K562 (cell line): ENCODE results near the gene TLR3. TPM values are rescaled to one million over a fixed set of nuclear protein-coding genes. Genes with fewer than 3 reads are reported as not detected.
A peak's percentile ranks its signal among the peaks of the same experiment; 100 is the strongest.

ENCODE experiments used
- ATAC-seq: fragments of 200-7000 bp; cut with Tn5 transposase; 3 replicates; pipeline ENCODE4 v1.9.1; 2020; ENCODE audit warnings: moderate library complexity
- BruUV-seq: library from RNA; stranded (reverse); fragments of 400-500 nt; replicated peaks from 2 replicates; lab custom pipeline; 2021; lab: Mats Ljungman, UMichigan
- CTCF ChIA-PET: fragments of 300-600 bp; formaldehyde crosslinking; extraction: SDS; loops from one replicate; lab custom pipeline; 2021; ENCODE audit warnings: low intra/inter-chr PET ratio; lab: Yijun Ruan, JAX
- POLR2A ChIA-PET: fragments of 300-600, 350-650 bp; sonication (Branson Sonifier 250); formaldehyde crosslinking; extraction: SDS; loops from one replicate; lab custom pipeline; 2021; ENCODE audit warnings: antibody characterized with exemption, inconsistent platforms; lab: Yijun Ruan, JAX
- DNase-seq, 4 experiments: peaks; one replicate each; pipeline versions ENCODE4 v3.0.0 to v3.0.0-alpha.2; 2011 to 2018; ENCODE audit warnings: low spot score in 3 of 4, mixed read lengths in 3 of 4; ENCODE audit errors: extremely low read depth in 1 of 4
- FAIRE-seq: peaks from 2 replicates; lab custom pipeline; 2011; peaks lifted over from hg19 to GRCh38; lab: Jason Lieb, UNC
- H2AFZ ChIP-seq: 2 replicates; pipeline ENCODE4 v1.6.0; 2011; ENCODE audit warnings: low read depth, low read length, control low read depth, inconsistent platforms
- H3K27ac ChIP-seq: fragments of 200-600 bp; 3 replicates; pipeline ENCODE4 v1.8.0; 2011; ENCODE audit warnings: low read depth, mild to moderate bottlenecking, control low read depth, inconsistent platforms, low read length, moderate library complexity, mixed read lengths; ENCODE audit errors: extremely low read depth
- H3K27me3 ChIP-seq, 2 experiments: fragments of 300-600 bp in 1 of 2; 2 replicates in 1 of 2; 3 replicates in 1 of 2; pipeline versions ENCODE4 v1.6.0 to v1.8.0; 2011; ENCODE audit warnings: inconsistent platforms in 2 of 2, low read length in 2 of 2, mild to moderate bottlenecking in 1 of 2, mixed read lengths in 1 of 2, moderate library complexity in 1 of 2; ENCODE audit not compliant: control insufficient read depth in 2 of 2, insufficient read depth in 2 of 2
- H3K36me3 ChIP-seq: fragments of 300-600 bp; 3 replicates; pipeline ENCODE4 v1.8.0; 2011; ENCODE audit warnings: mild to moderate bottlenecking, low read length, inconsistent platforms; ENCODE audit not compliant: control insufficient read depth, insufficient read depth
- H3K4me1 ChIP-seq, 2 experiments: fragments of 200-600 bp in 1 of 2; replicated peaks in 1 of 2; 2 replicates in 1 of 2; 3 replicates in 1 of 2; pipeline versions ENCODE4 v1.5.1 to v1.8.0; 2011; ENCODE audit warnings: inconsistent platforms in 2 of 2, low read length in 2 of 2, mild to moderate bottlenecking in 1 of 2, mixed read lengths in 1 of 2, moderate library complexity in 1 of 2; ENCODE audit not compliant: control insufficient read depth in 2 of 2, insufficient read depth in 2 of 2
- H3K4me2 ChIP-seq: 2 replicates; pipeline ENCODE4 v1.6.1; 2011; ENCODE audit warnings: low read length, control low read depth, inconsistent platforms, mixed read lengths; ENCODE audit not compliant: insufficient read depth
- H3K4me3 ChIP-seq: fragments of 200-600 bp; sonication (generic), shearing (Covaris generic); 2 replicates; pipeline ENCODE4 v1.5.1; 2016; ENCODE audit warnings: control low read depth, inconsistent platforms
- H3K79me2 ChIP-seq: fragments of 200-600 bp; 3 replicates; pipeline ENCODE4 v1.8.0; 2011; ENCODE audit warnings: low read length, inconsistent platforms; ENCODE audit not compliant: control insufficient read depth, insufficient read depth
- H3K9ac ChIP-seq, 2 experiments: 2 replicates each; pipeline versions ENCODE4 v1.6.0 to v1.6.1; 2011; ENCODE audit warnings: low read depth in 2 of 2, low read length in 2 of 2, control low read depth in 1 of 2, inconsistent platforms in 1 of 2, mild to moderate bottlenecking in 1 of 2, mixed read lengths in 1 of 2; ENCODE audit not compliant: insufficient read depth in 1 of 2
- H3K9me1 ChIP-seq: one replicate; pipeline ENCODE4 v1.6.0; 2011; ENCODE audit warnings: inconsistent platforms, mild to moderate bottlenecking, low read length, moderate library complexity; ENCODE audit not compliant: control insufficient read depth, insufficient read depth
- H3K9me3 ChIP-seq: replicated peaks from 2 replicates; pipeline ENCODE4 v1.5.1; 2011; ENCODE audit warnings: low read depth, low read length, inconsistent platforms; ENCODE audit not compliant: control insufficient read depth, insufficient read depth
- H4K20me1 ChIP-seq: replicated peaks from 2 replicates; pipeline ENCODE4 v1.6.1; 2011; ENCODE audit warnings: low read length, inconsistent platforms, mixed read lengths; ENCODE audit not compliant: control insufficient read depth, insufficient read depth
- CTCF ChIP-seq, 3 experiments: IDR thresholded peaks in 2 of 3; conservative IDR thresholded peaks in 1 of 3; 2 replicates each; pipeline ENCODE4 v1.5.1; 2011 to 2012; ENCODE audit warnings: low read length in 3 of 3, mild to moderate bottlenecking in 3 of 3, control low read depth in 2 of 3, improper control_type of control experiment in 1 of 3, inconsistent platforms in 1 of 3, low read depth in 1 of 3, mixed read lengths in 1 of 3, moderate library complexity in 1 of 3; ENCODE audit not compliant: insufficient read depth in 2 of 3
- DEAF1 ChIP-seq: fragments of 450-650 bp; formaldehyde crosslinking; IDR thresholded peaks from 2 replicates; pipeline ENCODE4 v1.4.0; 2020; ENCODE audit warnings: mild to moderate bottlenecking, moderate library complexity
- EGR1 ChIP-seq: fragments of 450-650 bp; conservative IDR thresholded peaks from 2 replicates; pipeline ENCODE4 v1.6.1; 2017; ENCODE audit warnings: mild to moderate bottlenecking
- MXD1 ChIP-seq: fragments of 250-450 bp; sonication (Bioruptor Pico); IDR thresholded peaks from 2 replicates; pipeline ENCODE4 v1.8.0; 2021; ENCODE audit warnings: borderline replicate concordance, mild to moderate bottlenecking, moderate library complexity; ENCODE audit not compliant: poor library complexity, severe bottlenecking
- RAD21 ChIP-seq, 2 experiments: fragments of 250-450 bp in 1 of 2; fragments of 450-650 bp in 1 of 2; sonication (Bioruptor Pico) in 1 of 2; formaldehyde crosslinking in 1 of 2; IDR thresholded peaks in 1 of 2; conservative IDR thresholded peaks in 1 of 2; 2 replicates each; pipeline versions ENCODE4 v1.4.0 to v1.8.0; 2020 to 2022; ENCODE audit warnings: mild to moderate bottlenecking in 2 of 2, moderate library complexity in 1 of 2
- SMC3 ChIP-seq: conservative IDR thresholded peaks from 2 replicates; pipeline ENCODE4 v1.6.1; 2011; ENCODE audit warnings: low read depth, low read length, improper control_type of control experiment; ENCODE audit not compliant: insufficient read depth
- ZKSCAN1 ChIP-seq: fragments of 150-350 bp; IDR thresholded peaks from 2 replicates; pipeline ENCODE4 v1.6.1; 2016; ENCODE audit warnings: low read depth, low read length
- WGBS: fragments of 100-300 bp; shearing (Covaris generic); methylation state at CpG from one replicate; pipeline ENCODE4 v1.1.6; 2016; ENCODE audit warnings: low coverage, mixed read lengths; ENCODE audit not compliant: insufficient coverage; ENCODE audit errors: missing lambda C conversion rate; 5-methylcytosine and 5-hydroxymethylcytosine counted together
- in situ Hi-C: fragments of 300-500 bp; cut with MboI; formaldehyde crosslinking; loops from 4 replicates; pipeline ENCODE4 v1.15.0; 2018; ENCODE audit warnings: inconsistent platforms, mixed read lengths
- intact Hi-C: fragments of 100-400 bp; cut with micrococcal nuclease; formaldehyde crosslinking; loops from 2 replicates; pipeline ENCODE4 v1.14.2; 2022
- polyA plus RNA-seq, 8 experiments: library from polyadenylated mRNA; depleted of rRNA in 4 of 8; stranded (reverse) in 5 of 8; unstranded in 3 of 8; fragments of >200 nt; fragmentation: Nextera tagmentation in 2 of 8; fragmentation: Illumina TruSeq in 1 of 8; extraction: Ambion mirVana in 2 of 8; extraction: Trizol in 1 of 8; gene quantifications; 2 replicates each; pipeline versions ENCODE4 v1.2.1 to v1.2.3, GENCODE V29; 2011 to 2014; ENCODE audit warnings: inconsistent platforms in 1 of 8, missing spikeins in 1 of 8
- total RNA-seq, 7 experiments: library from RNA; depleted of rRNA in 6 of 7; stranded (reverse); fragments of >200 nt in 6 of 7; fragmentation: Illumina TruSeq in 2 of 7; extraction: Trizol in 2 of 7; gene quantifications; 2 replicates each; pipeline versions ENCODE4 v1.2.1 to v1.2.3, GENCODE V29; 2011 to 2021; ENCODE audit warnings: low replicate concordance in 1 of 7

Gene TLR3
- total and polyA plus RNA-seq, 9 of the 15 experiments (the other 6 are each of a cell fraction or from before 2014, with no cell fraction given), result 0.01 TPM; not detected in 8

- Histone ChIP-seq H3K9me1 (no peaks in the 10 kb centered on the region), H3K4me2 (no peak overlapping the region), H3K36me3 (no peaks in the 10 kb centered on the region), H4K20me1 (no peaks in the 10 kb centered on the region; the same call in 1 of the 2 replicates), H3K4me1 (no peaks in the 10 kb centered on the region), H3K9me3 (no peaks in the 10 kb centered on the region), H3K9ac (no peak overlapping the region), H3K4me3 (no peak overlapping the region), H3K79me2 (no peaks in the 10 kb centered on the region), H2AFZ (no peak overlapping the region), H3K27ac (no peak overlapping the region), H3K27me3 (peaks cover 15 to 38% of the 10 kb centered on the region in 2 experiments; a peak in 4 of 5 replicates)
- ChIA-PET POLR2A (interaction anchor here (0.5 kb wide), 1 partner anchor 49 kb away, joined by 4 read pairs; no protein-coding TSS in a partner anchor), CTCF (no interaction called here)
- DNase-seq, result no peak
- WGBS, result 1% methylated on average over 15 of the region's 15 CpGs
- in situ Hi-C loops, result loop anchor here (10.0 kb wide), 1 partner anchor 366 kb away; no protein-coding TSS in a partner anchor
- TF ChIP-seq ZKSCAN1 (no peak), EGR1 (peak; percentile 35; the same call in 1 of the 2 replicates)
- ATAC-seq, result no peak
- intact Hi-C loops, result loop anchor here (5.0 kb wide), 1 partner anchor 379 kb away; no protein-coding TSS in a partner anchor
- no peak for FAIRE-seq
- no TSS peak for BruUV-seq
These were observed 48.1 kb upstream of the TLR3 start for GRCh38 chr4:186020793-186021407.

- BruUV-seq, result no TSS peak
- intact Hi-C loops (loop anchor here (5.0 kb wide), 1 partner anchor 379 kb away; no protein-coding TSS in a partner anchor), in situ Hi-C loops (loop anchor here (10.0 kb wide), 1 partner anchor 367 kb away; no protein-coding TSS in a partner anchor)
- Histone ChIP-seq H4K20me1 (no peaks in the 10 kb centered on the region; the same call in 1 of the 2 replicates), H3K36me3 (no peaks in the 10 kb centered on the region), H3K4me1 (no peaks in the 10 kb centered on the region), H3K27me3 (peaks cover 20 to 43% of the 10 kb centered on the region in 2 experiments; a peak in 4 of 5 replicates), H3K9me3 (no peaks in the 10 kb centered on the region), H3K27ac (no peak overlapping the region), H2AFZ (no peak overlapping the region), H3K4me3 (no peak overlapping the region), H3K4me2 (no peak overlapping the region), H3K9ac (no peak overlapping the region), H3K79me2 (no peaks in the 10 kb centered on the region), H3K9me1 (no peaks in the 10 kb centered on the region)
- no peak for FAIRE-seq
- 3% methylated on average over 10 of the region's 11 CpGs for whole genome bisulfite sequencing
- ChIA-PET CTCF (no interaction called here), POLR2A (no interaction called here)
- ATAC-seq, result peak; percentile 67
- DNase-seq, result peak in 2 of 4 experiments; percentile 7 to 17
- peak; percentile 36 to 66 for TF ChIP-seq RAD21 (CRISPR knock-in tag; conservative IDR thresholded peaks at IDR 0.05 in 1 of 2, IDR thresholded peaks at IDR 0.05 in 1 of 2)
- no peak for TF ChIP-seq MXD1
- TF ChIP-seq CTCF (IDR thresholded peaks at IDR 0.05 in 2 of 3, conservative IDR thresholded peaks at IDR 0.05 in 1 of 3; ENCODE audit: insufficient read depth in 2 of 3, low read depth in 1 of 3, low read length in 3 of 3), result peak; percentile 50 to 60 (median 58)
- TF ChIP-seq DEAF1 (CRISPR knock-in tag), result 0 out of 2 replicates have a peak, but pooled peaks have one; percentile 31
- 0 out of 2 replicates have a peak, but pooled peaks have one; percentile 19 for TF ChIP-seq SMC3
These were observed 47.3 kb upstream of the TLR3 start for GRCh38 chr4:186021461-186022167.
